Gastroesophageal sphincter (tissue), 4 donors: ENCODE results near the gene PHF2. TPM values are rescaled to one million over a fixed set of nuclear protein-coding genes. Genes with fewer than 3 reads are reported as not detected.
A peak's percentile ranks its signal among the peaks of the same experiment; 100 is the strongest.

ENCODE experiments used
- ATAC-seq: fragments of 150-250 bp; one replicate; pipeline ENCODE4 v1.9.1; 2016; ENCODE audit warnings: mild to moderate bottlenecking, moderate library complexity
- H3K27ac ChIP-seq, 4 donors: fragments of 200-600 bp; sonication (generic) in 3 of 4; 1 replicate in 3 of 4; 2 replicates in 1 of 4; pipeline ENCODE4 v1.5.1; 2016 to 2019
- H3K27me3 ChIP-seq: fragments of 200-600 bp; sonication (generic); one replicate; pipeline ENCODE4 v1.5.1; 2019
- H3K36me3 ChIP-seq, 2 donors: fragments of 200-600 bp; sonication (generic); one replicate each; pipeline ENCODE4 v1.5.1; 2019; ENCODE audit warnings: control low read depth in 1 of 2
- H3K4me1 ChIP-seq, 3 donors: fragments of 200-600 bp; sonication (generic); 1 replicate in 2 of 3; 2 replicates in 1 of 3; pipeline ENCODE4 v1.5.1; 2016 to 2019; ENCODE audit warnings: control low read depth in 2 of 3
- H3K4me3 ChIP-seq, 2 donors: fragments of 200-600 bp; sonication (generic); one replicate each; pipeline ENCODE4 v1.5.1; 2019; ENCODE audit warnings: mild to moderate bottlenecking in 1 of 2, moderate library complexity in 1 of 2
- H3K9me3 ChIP-seq, 3 donors: fragments of 200-600 bp; sonication (generic); one replicate each; pipeline ENCODE4 v1.5.1; 2017 to 2019; ENCODE audit warnings: control low read depth in 2 of 3
- CTCF ChIP-seq, 4 experiments: fragments of 200-600 bp in 2 of 4; fragments of 450-650 bp in 2 of 4; sonication (generic) in 1 of 4; IDR thresholded peaks; one replicate each; pipeline ENCODE4 v1.5.1; 2017 to 2019; ENCODE audit warnings: antibody characterized with exemption in 4 of 4, mild to moderate bottlenecking in 2 of 4, moderate library complexity in 2 of 4
- EP300 ChIP-seq: sonication (generic); formaldehyde crosslinking; IDR thresholded peaks from one replicate; pipeline ENCODE4 v1.6.1; 2017; ENCODE audit warnings: antibody characterized with exemption, mild to moderate bottlenecking
- POLR2A ChIP-seq, 2 donors: fragments of 450-650 bp; IDR thresholded peaks; one replicate each; pipeline ENCODE4 v1.6.1; 2017; ENCODE audit warnings: antibody characterized with exemption in 2 of 2, mild to moderate bottlenecking in 2 of 2, moderate library complexity in 1 of 2
- POLR2AphosphoS5 ChIP-seq: sonication (generic); formaldehyde crosslinking; IDR thresholded peaks from one replicate; pipeline ENCODE4 v1.6.1; 2017; ENCODE audit warnings: antibody characterized with exemption
- WGBS, 2 donors: methylation state at CpG; one replicate each; pipeline ENCODE4 v1.1.5; 2018; ENCODE audit warnings: low coverage in 1 of 2; 5-methylcytosine and 5-hydroxymethylcytosine counted together
- total RNA-seq, 4 donors: library from RNA; depleted of rRNA; stranded (reverse); fragments of >200 nt; gene quantifications; one replicate each; pipeline ENCODE4 v1.1.0, GENCODE V29; 2016

Gene PHF2
- total RNA-seq, result 10 to 100 TPM; 37.2 to 51.2 (median 39.2) TPM

- H3K27me3 ChIP-seq, result no peaks in the 10 kb centered on the region
- TF ChIP-seq CTCF (IDR thresholded peaks at IDR 0.05), result no peak
- TF ChIP-seq EP300, result no peak
- peak in 1 of 2 donors; percentile 61 for TF ChIP-seq POLR2A (IDR thresholded peaks at IDR 0.05)
- no peak for TF ChIP-seq POLR2AphosphoS5
- no peaks in the 10 kb centered on the region for H3K36me3 ChIP-seq
- peak within 1 kb of the TSS; percentile 93 to 96 (median 94) for H3K27ac ChIP-seq
- H3K4me1 ChIP-seq, result peaks cover 0 to 60% (median 45%) of the 10 kb centered on the region in 3 donors
- no peaks in the 10 kb centered on the region for H3K9me3 ChIP-seq
- ATAC-seq, result peak; percentile 58
- peak within 1 kb of the TSS; percentile 91 to 93 for H3K4me3 ChIP-seq
- 0% methylated on average over 1 of the region's 140 CpGs; no CpG with 5 or more reads in 1 of the 2 donors for WGBS, 2 donors
Observed at GRCh38 chr9:93576258-93577077, at the start of gene PHF2. PHF2 (plus strand) TSS chr9:93576584; CDS start chr9:93576774, 190 bp downstream.

GRCh38 chr9:93531374-93531773, 45.0 kb upstream of the PHF2 start:
- no peak for ATAC-seq
- no peaks in the 10 kb centered on the region for H3K4me1 ChIP-seq
- H3K27ac ChIP-seq, result no peak overlapping the region
- no peaks in the 10 kb centered on the region for H3K9me3 ChIP-seq
- H3K27me3 ChIP-seq, result no peaks in the 10 kb centered on the region
- 35 to 52% methylated on average over 3 of the region's 3 CpGs for WGBS, 2 donors
- TF ChIP-seq POLR2AphosphoS5 (no peak), EP300 (no peak)
- peaks cover 0 to 95% of the 10 kb centered on the region in 2 donors for H3K36me3 ChIP-seq
- no peak overlapping the region for H3K4me3 ChIP-seq

- no peak for ATAC-seq
- WGBS, 2 donors, result 52 to 86% methylated on average over 8 of the region's 8 CpGs
- H3K27me3 ChIP-seq, result no peaks in the 10 kb centered on the region
- no peak overlapping the region for H3K27ac ChIP-seq
- H3K4me3 ChIP-seq, result no peak overlapping the region
- peaks cover 0 to 94% of the 10 kb centered on the region in 2 donors for H3K36me3 ChIP-seq
- H3K9me3 ChIP-seq, result no peaks in the 10 kb centered on the region
- no peak for TF ChIP-seq CTCF (IDR thresholded peaks at IDR 0.05)
- TF ChIP-seq POLR2AphosphoS5, result no peak
- TF ChIP-seq EP300, result no peak
- no peak for TF ChIP-seq POLR2A (IDR thresholded peaks at IDR 0.05)
- no peaks in the 10 kb centered on the region for H3K4me1 ChIP-seq
Observed at GRCh38 chr9:93532141-93532540, 44.2 kb upstream of the PHF2 start.

GRCh38 chr9:93533863-93534262, 42.5 kb upstream of the PHF2 start:
- TF ChIP-seq EP300 (no peak), POLR2AphosphoS5 (no peak), POLR2A (IDR thresholded peaks at IDR 0.05) (no peak), CTCF (IDR thresholded peaks at IDR 0.05) (no peak)
- H3K4me3 ChIP-seq, result no peak overlapping the region
- WGBS, 2 donors, result 80% methylated on average over 5 of the region's 8 CpGs; no CpG with 5 or more reads in 1 of the 2 donors
- no peaks in the 10 kb centered on the region for H3K27me3 ChIP-seq
- H3K9me3 ChIP-seq, result no peaks in the 10 kb centered on the region
- no peak overlapping the region for H3K27ac ChIP-seq
- no peak for ATAC-seq
- H3K36me3 ChIP-seq, result peaks cover 0 to 83% of the 10 kb centered on the region in 2 donors
- no peaks in the 10 kb centered on the region for H3K4me1 ChIP-seq

GRCh38 chr9:93536167-93536566, 40.2 kb upstream of the PHF2 start:
- peaks cover 0 to 10% (median under 1%) of the 10 kb centered on the region in 3 donors for H3K4me1 ChIP-seq
- H3K4me3 ChIP-seq, result no peak overlapping the region
- H3K27ac ChIP-seq, result no peak overlapping the region
- H3K27me3 ChIP-seq, result no peaks in the 10 kb centered on the region
- H3K9me3 ChIP-seq, result no peaks in the 10 kb centered on the region
- no peak for TF ChIP-seq EP300
- TF ChIP-seq POLR2AphosphoS5, result no peak
- TF ChIP-seq POLR2A (IDR thresholded peaks at IDR 0.05), result no peak
- no peak for TF ChIP-seq CTCF (IDR thresholded peaks at IDR 0.05)
- H3K36me3 ChIP-seq, result peaks cover 0 to 67% of the 10 kb centered on the region in 2 donors
- ATAC-seq, result no peak
- 100% methylated on average over 2 to 4 of the region's 4 CpGs for WGBS, 2 donors
